ENCODE data around the gene EVI5L. TPM values are rescaled to one million over a fixed set of nuclear protein-coding genes. Genes with fewer than 3 reads are reported as not detected.

Gene EVI5L
- total RNA-seq (1 to 10 TPM; 4.2 to 4.7 TPM), polyA plus RNA-seq (1 to 10 TPM; 1.4 to 5.0 TPM)

DNA sequence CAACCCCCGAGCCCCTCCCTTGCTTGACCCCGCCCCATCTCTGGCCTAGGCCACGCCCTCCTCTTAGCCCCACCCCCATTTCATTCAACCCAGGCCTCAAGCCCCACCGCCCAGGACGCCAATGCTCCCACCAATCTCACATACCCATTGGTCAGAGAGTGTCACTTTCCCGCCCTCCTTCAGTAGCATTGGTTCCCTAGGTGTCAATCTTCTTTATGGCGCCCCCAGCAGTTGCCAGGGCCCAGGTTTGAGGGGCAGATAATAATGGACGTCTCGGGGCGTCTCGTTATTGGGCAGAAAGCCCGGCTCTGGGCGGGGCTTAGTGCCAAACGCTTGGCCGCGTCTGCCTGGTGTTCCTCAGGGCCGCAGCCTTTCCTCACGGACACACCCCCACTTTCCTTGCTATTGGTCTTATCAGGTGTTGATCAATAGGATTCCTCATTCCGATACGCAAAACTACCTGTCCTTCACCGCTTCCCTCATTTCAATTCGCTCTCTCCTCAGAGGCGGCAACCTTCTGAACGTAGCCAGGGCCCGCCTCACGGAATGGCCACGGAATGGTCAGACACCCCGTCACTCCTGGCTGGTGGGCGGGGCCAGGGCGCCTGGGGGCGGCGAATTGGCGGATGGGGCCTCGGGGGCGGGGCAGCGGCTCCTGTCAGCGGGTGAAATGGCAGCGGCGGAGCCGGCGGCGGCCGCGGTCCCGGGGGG lies at the start of gene EVI5L:
Gene EVI5L, plus strand, starts transcription at position 658 of the 711 bp plus-strand sequence. CDS start 16,325 bp downstream, outside the sequence.
- no peaks in the 10 kb centered on the region for H3K27me3 ChIP-seq (ENCODE audit: control insufficient read depth in 4 of 4, insufficient read depth in 4 of 4, low read length in 3 of 4)
- under 1% methylated on average over 45 of the region's 45 CpGs for WGBS
- peak within 1 kb of the TSS; percentile 21 to 99 (median 62) for H3K4me3 ChIP-seq (ENCODE audit: low read depth in 1 of 3, low read length in 3 of 3)
- H3K9me3 ChIP-seq (ENCODE audit: control insufficient read depth in 4 of 4, low read length in 3 of 4), result no peaks in the 10 kb centered on the region
- peak; percentile 99 for DNase-seq (ENCODE audit: low spot score)
- H3K9ac ChIP-seq (ENCODE audit: low read depth in 1 of 2, low read length in 2 of 2), result no peak within 1 kb of the TSS
- peaks cover 3 to 13% (median 11%) of the 10 kb centered on the region in 4 donors for H3K4me1 ChIP-seq (ENCODE audit: control insufficient read depth in 4 of 4, insufficient read depth in 4 of 4, low read length in 3 of 4)
- H3K36me3 ChIP-seq (ENCODE audit: control insufficient read depth in 4 of 4, insufficient read depth in 3 of 4, low read depth in 1 of 4, low read length in 3 of 4), result no peaks in the 10 kb centered on the region
- TF ChIP-seq, protein P1, sequence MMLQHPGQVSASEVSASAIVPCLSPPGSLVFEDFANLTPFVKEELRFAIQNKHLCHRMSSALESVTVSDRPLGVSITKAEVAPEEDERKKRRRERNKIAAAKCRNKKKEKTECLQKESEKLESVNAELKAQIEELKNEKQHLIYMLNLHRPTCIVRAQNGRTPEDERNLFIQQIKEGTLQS (IDR thresholded peaks at IDR 0.05), result no peak
- TF ChIP-seq FOXA2 (IDR thresholded peaks at IDR 0.05), result peak; percentile 52
- TF ChIP-seq, protein P2, sequence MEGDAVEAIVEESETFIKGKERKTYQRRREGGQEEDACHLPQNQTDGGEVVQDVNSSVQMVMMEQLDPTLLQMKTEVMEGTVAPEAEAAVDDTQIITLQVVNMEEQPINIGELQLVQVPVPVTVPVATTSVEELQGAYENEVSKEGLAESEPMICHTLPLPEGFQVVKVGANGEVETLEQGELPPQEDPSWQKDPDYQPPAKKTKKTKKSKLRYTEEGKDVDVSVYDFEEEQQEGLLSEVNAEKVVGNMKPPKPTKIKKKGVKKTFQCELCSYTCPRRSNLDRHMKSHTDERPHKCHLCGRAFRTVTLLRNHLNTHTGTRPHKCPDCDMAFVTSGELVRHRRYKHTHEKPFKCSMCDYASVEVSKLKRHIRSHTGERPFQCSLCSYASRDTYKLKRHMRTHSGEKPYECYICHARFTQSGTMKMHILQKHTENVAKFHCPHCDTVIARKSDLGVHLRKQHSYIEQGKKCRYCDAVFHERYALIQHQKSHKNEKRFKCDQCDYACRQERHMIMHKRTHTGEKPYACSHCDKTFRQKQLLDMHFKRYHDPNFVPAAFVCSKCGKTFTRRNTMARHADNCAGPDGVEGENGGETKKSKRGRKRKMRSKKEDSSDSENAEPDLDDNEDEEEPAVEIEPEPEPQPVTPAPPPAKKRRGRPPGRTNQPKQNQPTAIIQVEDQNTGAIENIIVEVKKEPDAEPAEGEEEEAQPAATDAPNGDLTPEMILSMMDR (IDR thresholded peaks at IDR 0.05; ENCODE audit: low read depth, low read length, missing input control), result no peak
- TF ChIP-seq GABPA (IDR thresholded peaks at IDR 0.05 in 1 of 2, conservative IDR thresholded peaks at IDR 0.05 in 1 of 2), result peak in 1 of 2 donors; percentile 72
- TF ChIP-seq, protein P3, sequence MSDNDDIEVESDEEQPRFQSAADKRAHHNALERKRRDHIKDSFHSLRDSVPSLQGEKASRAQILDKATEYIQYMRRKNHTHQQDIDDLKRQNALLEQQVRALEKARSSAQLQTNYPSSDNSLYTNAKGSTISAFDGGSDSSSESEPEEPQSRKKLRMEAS (IDR thresholded peaks at IDR 0.05), result no peak
- peak in 1 of 2 donors; percentile 4 for TF ChIP-seq RAD21 (IDR thresholded peaks at IDR 0.05)
- peak; percentile 43 to 46 for TF ChIP-seq JUND (IDR thresholded peaks at IDR 0.05)
- TF ChIP-seq HNF4A (conservative IDR thresholded peaks at IDR 0.05), result peak in 1 of 2 donors; percentile 4
- peak in 1 of 2 donors; percentile 29 for TF ChIP-seq EGR1 (IDR thresholded peaks at IDR 0.05; ENCODE audit: low read depth in 2 of 2)
- TF ChIP-seq, protein P4, sequence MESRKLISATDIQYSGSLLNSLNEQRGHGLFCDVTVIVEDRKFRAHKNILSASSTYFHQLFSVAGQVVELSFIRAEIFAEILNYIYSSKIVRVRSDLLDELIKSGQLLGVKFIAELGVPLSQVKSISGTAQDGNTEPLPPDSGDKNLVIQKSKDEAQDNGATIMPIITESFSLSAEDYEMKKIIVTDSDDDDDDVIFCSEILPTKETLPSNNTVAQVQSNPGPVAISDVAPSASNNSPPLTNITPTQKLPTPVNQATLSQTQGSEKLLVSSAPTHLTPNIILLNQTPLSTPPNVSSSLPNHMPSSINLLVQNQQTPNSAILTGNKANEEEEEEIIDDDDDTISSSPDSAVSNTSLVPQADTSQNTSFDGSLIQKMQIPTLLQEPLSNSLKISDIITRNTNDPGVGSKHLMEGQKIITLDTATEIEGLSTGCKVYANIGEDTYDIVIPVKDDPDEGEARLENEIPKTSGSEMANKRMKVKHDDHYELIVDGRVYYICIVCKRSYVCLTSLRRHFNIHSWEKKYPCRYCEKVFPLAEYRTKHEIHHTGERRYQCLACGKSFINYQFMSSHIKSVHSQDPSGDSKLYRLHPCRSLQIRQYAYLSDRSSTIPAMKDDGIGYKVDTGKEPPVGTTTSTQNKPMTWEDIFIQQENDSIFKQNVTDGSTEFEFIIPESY (IDR thresholded peaks at IDR 0.05), result peak; percentile 84
- peak; percentile 38 for TF ChIP-seq RXRA (IDR thresholded peaks at IDR 0.05)
- no peak for TF ChIP-seq HNF4G (IDR thresholded peaks at IDR 0.05)
- TF ChIP-seq TAF1 (conservative IDR thresholded peaks at IDR 0.05), result no peak
- TF ChIP-seq NR2F2 (IDR thresholded peaks at IDR 0.05), result no peak
- TF ChIP-seq FOXA1 (IDR thresholded peaks at IDR 0.05), result peak; percentile 13
- TF ChIP-seq YY1 (IDR thresholded peaks at IDR 0.05), result peak; percentile 96
- TF ChIP-seq, protein P5, sequence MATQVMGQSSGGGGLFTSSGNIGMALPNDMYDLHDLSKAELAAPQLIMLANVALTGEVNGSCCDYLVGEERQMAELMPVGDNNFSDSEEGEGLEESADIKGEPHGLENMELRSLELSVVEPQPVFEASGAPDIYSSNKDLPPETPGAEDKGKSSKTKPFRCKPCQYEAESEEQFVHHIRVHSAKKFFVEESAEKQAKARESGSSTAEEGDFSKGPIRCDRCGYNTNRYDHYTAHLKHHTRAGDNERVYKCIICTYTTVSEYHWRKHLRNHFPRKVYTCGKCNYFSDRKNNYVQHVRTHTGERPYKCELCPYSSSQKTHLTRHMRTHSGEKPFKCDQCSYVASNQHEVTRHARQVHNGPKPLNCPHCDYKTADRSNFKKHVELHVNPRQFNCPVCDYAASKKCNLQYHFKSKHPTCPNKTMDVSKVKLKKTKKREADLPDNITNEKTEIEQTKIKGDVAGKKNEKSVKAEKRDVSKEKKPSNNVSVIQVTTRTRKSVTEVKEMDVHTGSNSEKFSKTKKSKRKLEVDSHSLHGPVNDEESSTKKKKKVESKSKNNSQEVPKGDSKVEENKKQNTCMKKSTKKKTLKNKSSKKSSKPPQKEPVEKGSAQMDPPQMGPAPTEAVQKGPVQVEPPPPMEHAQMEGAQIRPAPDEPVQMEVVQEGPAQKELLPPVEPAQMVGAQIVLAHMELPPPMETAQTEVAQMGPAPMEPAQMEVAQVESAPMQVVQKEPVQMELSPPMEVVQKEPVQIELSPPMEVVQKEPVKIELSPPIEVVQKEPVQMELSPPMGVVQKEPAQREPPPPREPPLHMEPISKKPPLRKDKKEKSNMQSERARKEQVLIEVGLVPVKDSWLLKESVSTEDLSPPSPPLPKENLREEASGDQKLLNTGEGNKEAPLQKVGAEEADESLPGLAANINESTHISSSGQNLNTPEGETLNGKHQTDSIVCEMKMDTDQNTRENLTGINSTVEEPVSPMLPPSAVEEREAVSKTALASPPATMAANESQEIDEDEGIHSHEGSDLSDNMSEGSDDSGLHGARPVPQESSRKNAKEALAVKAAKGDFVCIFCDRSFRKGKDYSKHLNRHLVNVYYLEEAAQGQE (IDR thresholded peaks at IDR 0.05), result no peak
- peak; percentile 99 for TF ChIP-seq SP1 (IDR thresholded peaks at IDR 0.05)
- H3K27ac ChIP-seq (ENCODE audit: low read depth in 1 of 2, low read length in 2 of 2), result peak within 1 kb of the TSS in 1 of 2 donors; percentile 27
